ENCODE data around the gene DNAH2. TPM values are rescaled to one million over a fixed set of nuclear protein-coding genes. Genes with fewer than 3 reads are reported as not detected.

Gene DNAH2, protein sequence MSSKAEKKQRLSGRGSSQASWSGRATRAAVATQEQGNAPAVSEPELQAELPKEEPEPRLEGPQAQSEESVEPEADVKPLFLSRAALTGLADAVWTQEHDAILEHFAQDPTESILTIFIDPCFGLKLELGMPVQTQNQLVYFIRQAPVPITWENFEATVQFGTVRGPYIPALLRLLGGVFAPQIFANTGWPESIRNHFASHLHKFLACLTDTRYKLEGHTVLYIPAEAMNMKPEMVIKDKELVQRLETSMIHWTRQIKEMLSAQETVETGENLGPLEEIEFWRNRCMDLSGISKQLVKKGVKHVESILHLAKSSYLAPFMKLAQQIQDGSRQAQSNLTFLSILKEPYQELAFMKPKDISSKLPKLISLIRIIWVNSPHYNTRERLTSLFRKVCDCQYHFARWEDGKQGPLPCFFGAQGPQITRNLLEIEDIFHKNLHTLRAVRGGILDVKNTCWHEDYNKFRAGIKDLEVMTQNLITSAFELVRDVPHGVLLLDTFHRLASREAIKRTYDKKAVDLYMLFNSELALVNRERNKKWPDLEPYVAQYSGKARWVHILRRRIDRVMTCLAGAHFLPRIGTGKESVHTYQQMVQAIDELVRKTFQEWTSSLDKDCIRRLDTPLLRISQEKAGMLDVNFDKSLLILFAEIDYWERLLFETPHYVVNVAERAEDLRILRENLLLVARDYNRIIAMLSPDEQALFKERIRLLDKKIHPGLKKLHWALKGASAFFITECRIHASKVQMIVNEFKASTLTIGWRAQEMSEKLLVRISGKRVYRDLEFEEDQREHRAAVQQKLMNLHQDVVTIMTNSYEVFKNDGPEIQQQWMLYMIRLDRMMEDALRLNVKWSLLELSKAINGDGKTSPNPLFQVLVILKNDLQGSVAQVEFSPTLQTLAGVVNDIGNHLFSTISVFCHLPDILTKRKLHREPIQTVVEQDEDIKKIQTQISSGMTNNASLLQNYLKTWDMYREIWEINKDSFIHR (N-terminal part only)
- total RNA-seq: 0.11 and 0.13 TPM in 2 replicates

DNA sequence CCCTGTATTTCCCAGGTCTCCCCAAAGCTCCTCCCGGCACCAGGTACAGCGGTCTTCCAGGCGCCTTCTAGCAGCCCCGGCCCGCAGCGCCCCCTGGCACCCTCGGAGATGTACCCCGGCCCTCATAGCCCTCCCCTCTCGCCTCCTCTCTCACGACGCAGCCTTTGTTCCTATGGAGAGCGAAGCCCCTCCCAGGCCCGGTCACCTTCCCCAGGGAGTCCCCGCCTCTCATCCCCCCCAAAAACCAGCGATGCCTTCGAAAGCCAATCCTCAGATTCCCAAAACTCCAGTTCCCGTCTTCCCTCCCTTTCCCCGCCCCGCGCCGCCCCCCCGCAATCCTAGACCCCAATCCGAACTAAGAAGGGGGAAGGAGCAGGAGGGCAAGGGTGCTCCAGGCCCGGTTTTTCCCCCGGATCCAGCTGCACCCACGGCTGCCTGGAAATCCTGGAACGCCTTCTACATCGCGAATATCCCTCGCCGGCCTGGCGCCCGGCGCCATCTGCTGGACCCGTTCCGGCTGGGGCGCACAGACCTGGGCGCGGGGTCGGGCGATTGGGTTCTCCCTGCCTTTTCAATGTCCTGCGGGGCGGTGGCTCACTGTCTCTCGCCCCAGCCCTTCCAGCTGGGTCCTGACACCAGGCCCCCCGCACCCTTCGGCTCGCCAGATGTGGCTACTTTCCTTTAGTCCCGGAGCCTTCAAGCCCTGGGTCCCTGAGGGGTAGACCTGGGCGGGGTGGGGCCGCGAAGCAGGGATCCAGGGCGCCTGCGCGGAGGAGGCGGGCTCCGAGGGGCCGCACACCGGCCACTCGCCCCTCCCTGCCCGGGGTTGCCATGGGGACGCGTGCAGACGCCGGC is at the start of gene DNAH2:
DNAH2 (plus strand) TSS at position 844 of the 855 bp plus-strand sequence. CDS start 1,991 bp downstream, outside the sequence.

GRCh38 chr17:7687072-7687907 is 30.3 kb upstream of the DNAH2 start, which contains the start of gene TP53:
TP53 (minus strand) TSS chr17:7687490; CDS start chr17:7676594, 10,896 bp downstream.

DNA sequence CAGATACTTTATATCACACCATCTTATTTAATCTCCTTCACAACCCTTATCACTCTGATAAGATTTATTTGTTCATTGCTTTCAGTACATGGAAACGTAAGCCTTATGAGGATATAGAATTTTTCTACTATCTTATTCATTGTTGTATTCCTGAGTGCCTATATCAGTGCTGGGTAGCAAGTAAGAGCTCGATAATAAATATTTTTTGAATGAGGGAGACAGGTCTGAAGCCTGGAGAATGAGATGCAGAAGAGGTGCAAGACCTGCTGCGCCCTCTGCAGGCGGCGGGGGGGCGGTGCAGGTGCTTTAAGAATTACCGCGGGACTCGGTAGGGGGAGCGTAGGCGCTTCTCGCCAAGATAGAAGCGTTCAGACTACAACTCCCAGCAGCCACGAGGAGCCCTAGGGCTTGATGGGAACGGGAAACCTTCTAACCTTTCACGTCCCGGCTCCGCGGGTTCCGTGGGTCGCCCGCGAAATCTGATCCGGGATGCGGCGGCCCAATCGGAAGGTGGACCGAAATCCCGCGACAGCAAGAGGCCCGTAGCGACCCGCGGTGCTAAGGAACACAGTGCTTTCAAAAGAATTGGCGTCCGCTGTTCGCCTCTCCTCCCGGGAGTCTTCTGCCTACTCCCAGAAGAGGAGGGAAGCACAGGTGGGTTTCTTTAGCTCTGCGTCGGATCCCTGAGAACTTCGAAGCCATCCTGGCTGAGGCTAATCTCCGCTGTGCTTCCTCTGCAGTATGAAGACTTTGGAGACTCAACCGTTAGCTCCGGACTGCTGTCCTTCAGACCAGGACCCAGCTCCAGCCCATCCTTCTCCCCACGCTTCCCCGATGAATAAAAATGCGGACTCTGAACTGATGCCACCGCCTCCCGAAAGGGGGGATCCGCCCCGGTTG is 29.4 kb upstream of the DNAH2 start, which contains the start of gene WRAP53:
WRAP53 (plus strand) TSS at position 570 of the 900 bp plus-strand sequence; CDS start at position 742, 172 bp downstream.

GRCh38 chr17:7704601-7705268 is 12.8 kb upstream of the DNAH2 start, which contains the start of gene EFNB3:
EFNB3 (plus strand) TSS chr17:7705202; CDS start chr17:7705599, 397 bp downstream.

GRCh38 chr17:7833795-7834541 is 116.4 kb downstream of the DNAH2 start, which contains the start of gene KDM6B:
KDM6B (plus strand) TSS chr17:7834217; CDS start chr17:7845555, 11,338 bp downstream.

DNA sequence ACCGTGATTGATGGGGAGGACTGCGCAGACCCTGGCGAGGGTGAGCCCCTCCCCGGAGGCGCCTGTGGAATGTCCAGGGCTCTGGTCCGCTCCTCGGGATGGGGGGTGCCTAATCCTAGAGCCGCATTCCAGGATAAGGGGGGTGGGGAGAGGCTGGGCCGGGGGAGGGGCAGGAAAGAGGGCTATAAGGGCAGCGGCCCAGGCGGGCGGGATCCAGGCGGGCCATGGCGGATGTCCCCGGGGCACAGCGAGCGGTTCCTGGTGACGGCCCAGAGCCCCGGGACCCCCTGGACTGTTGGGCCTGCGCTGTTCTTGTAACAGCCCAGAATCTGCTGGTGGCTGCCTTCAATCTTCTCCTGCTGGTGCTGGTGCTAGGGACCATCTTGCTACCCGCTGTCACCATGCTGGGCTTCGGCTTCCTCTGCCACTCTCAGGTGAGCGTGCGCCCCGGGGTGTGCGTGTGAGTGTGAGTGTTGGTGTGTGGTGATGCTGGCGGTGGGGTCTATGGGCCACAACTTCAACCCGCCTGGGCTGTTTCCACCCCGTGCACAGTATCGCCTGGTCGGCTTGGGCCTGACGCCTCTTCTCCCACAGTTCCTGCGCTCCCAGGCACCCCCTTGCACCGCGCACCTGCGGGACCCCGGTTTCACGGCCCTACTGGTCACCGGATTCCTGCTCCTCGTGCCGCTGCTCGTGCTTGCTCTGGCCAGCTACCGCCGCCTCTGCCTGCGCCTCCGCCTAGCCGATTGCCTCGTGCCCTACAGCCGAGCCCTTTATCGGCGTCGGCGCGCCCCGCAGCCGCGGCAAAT is 137.5 kb downstream of the DNAH2 start, which contains the start of gene TMEM88:
TMEM88 (plus strand) TSS at position 216 of the 809 bp plus-strand sequence; CDS start at position 225, 9 bp downstream.

DNA sequence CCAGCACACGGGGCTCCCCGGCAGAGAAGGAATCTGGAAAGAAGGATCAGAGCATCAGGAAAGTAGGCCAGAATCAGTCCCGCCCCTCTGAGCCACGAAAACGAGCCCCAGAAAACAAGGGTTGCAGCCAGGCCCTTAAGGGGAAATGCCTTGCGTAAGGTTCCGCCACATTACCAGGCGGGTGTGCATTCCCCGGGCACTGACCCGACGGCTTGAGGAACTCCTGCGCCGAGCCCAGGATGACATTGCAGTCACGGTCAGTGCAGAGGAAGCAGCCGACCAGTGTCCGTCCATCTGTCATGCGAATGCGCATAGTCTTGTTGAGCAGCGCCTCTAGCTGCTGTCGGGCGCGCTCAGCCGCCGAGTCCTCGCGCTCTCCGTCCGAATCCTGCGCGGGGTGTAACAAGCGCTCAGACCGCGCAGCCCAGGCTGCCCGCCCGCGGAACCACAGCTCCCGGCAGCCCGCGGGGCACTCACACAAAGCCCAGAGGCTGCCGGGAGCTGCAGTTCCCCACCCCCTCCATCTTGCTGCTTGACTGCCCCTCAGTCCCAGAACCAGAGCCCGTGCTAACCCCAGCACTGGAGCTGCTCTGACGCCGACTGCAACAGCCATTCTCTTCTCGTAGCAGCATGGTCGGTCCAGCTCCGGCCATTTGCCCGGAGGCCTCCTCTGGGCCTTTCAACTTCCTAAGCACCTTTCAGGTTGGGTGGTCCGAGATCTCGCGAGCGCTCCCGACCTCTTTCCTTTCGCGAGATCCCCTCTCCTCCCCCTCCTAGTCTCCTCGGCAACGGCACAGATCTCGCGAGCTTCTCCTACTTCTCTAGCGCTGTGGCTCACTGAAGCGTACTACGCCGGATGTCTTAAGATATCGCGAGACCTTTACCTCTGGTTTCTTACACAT is 139.5 kb downstream of the DNAH2 start, which contains the start of gene NAA38:
NAA38 (minus strand) TSS at position 749 of the 902 bp plus-strand sequence; CDS start at position 653, 96 bp downstream.

GRCh38 chr17:7857713-7858521 is 140.4 kb downstream of the DNAH2 start, which contains the start of gene CYB5D1:
CYB5D1 (plus strand) TSS chr17:7858003; CDS start chr17:7858135, 132 bp downstream.

Other genes with a start within 250 kb of the DNAH2 start
- gene ZBTB4, start 238.1 kb upstream of the DNAH2 start, total RNA-seq: 40.2 and 41.4 TPM in 2 replicates
- gene SLC35G6, start 236.3 kb upstream of the DNAH2 start, total RNA-seq: not detected in 2 replicates
- 85.8 and 100.0 TPM in 2 replicates for gene POLR2A, start 233.4 kb upstream of the DNAH2 start, total RNA-seq
- 11.6 and 16.1 TPM in 2 replicates for gene TNFSF12, start 168.7 kb upstream of the DNAH2 start, total RNA-seq
- gene TNFSF13, start 159.0 kb upstream of the DNAH2 start, total RNA-seq: 4.5 and 5.0 TPM in 2 replicates
- 46.4 and 48.1 TPM in 2 replicates for gene SENP3, start 155.8 kb upstream of the DNAH2 start, total RNA-seq
- gene CD68, start 138.1 kb upstream of the DNAH2 start, total RNA-seq: 102 and 116 TPM in 2 replicates
- 93.2 and 97.4 TPM in 2 replicates for gene MPDU1, start 133.9 kb upstream of the DNAH2 start, total RNA-seq
- gene SOX15, start 127.7 kb upstream of the DNAH2 start, total RNA-seq: 0.11 and 0.26 TPM in 2 replicates
- 26.9 and 28.2 TPM in 2 replicates for gene FXR2, start 102.8 kb upstream of the DNAH2 start, total RNA-seq
- gene SAT2, start 89.9 kb upstream of the DNAH2 start, total RNA-seq: 41.3 and 41.4 TPM in 2 replicates
- gene SHBG, start 87.6 kb upstream of the DNAH2 start, total RNA-seq: 1.3 TPM in 1 of 2 replicates, not detected in the other
- not detected in 2 replicates for gene ATP1B2, start 66.8 kb upstream of the DNAH2 start, total RNA-seq
- 40.6 and 40.8 TPM in 2 replicates for gene TP53, start 30.3 kb upstream of the DNAH2 start, total RNA-seq
- gene WRAP53, start 29.3 kb upstream of the DNAH2 start, total RNA-seq: 4.1 and 4.4 TPM in 2 replicates
- 0.54 and 0.91 TPM in 2 replicates for gene EFNB3, start 12.5 kb upstream of the DNAH2 start, total RNA-seq
- gene KDM6B, start 116.5 kb downstream of the DNAH2 start, total RNA-seq: 3.1 and 5.7 TPM in 2 replicates
- gene TMEM88, start 137.3 kb downstream of the DNAH2 start, total RNA-seq: 0.39 and 1.2 TPM in 2 replicates
- 32.9 and 34.7 TPM in 2 replicates for gene NAA38, start 139.8 kb downstream of the DNAH2 start, total RNA-seq
- 10.2 and 13.1 TPM in 2 replicates for gene CYB5D1, start 140.3 kb downstream of the DNAH2 start, total RNA-seq
- gene CHD3, start 171.0 kb downstream of the DNAH2 start, total RNA-seq: 80.5 and 94.1 TPM in 2 replicates
- gene RNF227, start 198.5 kb downstream of the DNAH2 start, total RNA-seq: 2.3 and 3.0 TPM in 2 replicates
- 0.22 and 0.52 TPM in 2 replicates for gene KCNAB3, start 212.1 kb downstream of the DNAH2 start, total RNA-seq
- 39.6 and 43.9 TPM in 2 replicates for gene TRAPPC1, start 214.2 kb downstream of the DNAH2 start, total RNA-seq
- gene CNTROB, start 214.5 kb downstream of the DNAH2 start, total RNA-seq: 23.1 and 24.4 TPM in 2 replicates

Measured in articular chondrocyte of knee joint (primary cell).